HG03520 (cell line): ENCODE measurements around the gene FGF14.

Source experiments
- ATAC-seq: cut with Tn5 transposase; IDR thresholded peaks from one replicate; pipeline ENCODE4 v1.9.1; 2021; ENCODE audit warnings: mild to moderate bottlenecking, moderate library complexity; ENCODE audit not compliant: unreplicated experiment

FGF14 gene

GRCh38 chr13:101817898-101818297 lies 584.0 kb downstream of the FGF14 start:
- ATAC-seq, result no peak

GRCh38 chr13:101811881-101812280 lies 590.0 kb downstream of the FGF14 start:
- no peak for ATAC-seq

- no peak for ATAC-seq
Observed at GRCh38 chr13:101811284-101811839, 590.5 kb downstream of the FGF14 start.

GRCh38 chr13:101799196-101799595 lies 602.7 kb downstream of the FGF14 start:
- no peak for ATAC-seq

- no peak for ATAC-seq
Observed at GRCh38 chr13:101798437-101798836, 603.4 kb downstream of the FGF14 start.

- ATAC-seq, result no peak
Observed at GRCh38 chr13:101795460-101795859, 606.4 kb downstream of the FGF14 start.

GRCh38 chr13:101795025-101795424 lies 606.8 kb downstream of the FGF14 start:
- ATAC-seq, result no peak

- ATAC-seq, result no peak
Observed at GRCh38 chr13:101792189-101792588, 609.7 kb downstream of the FGF14 start.

- ATAC-seq, result peak; percentile 60
Observed at GRCh38 chr13:101785858-101786257, 616.0 kb downstream of the FGF14 start.

GRCh38 chr13:101784313-101784712 lies 617.5 kb downstream of the FGF14 start:
- no peak for ATAC-seq

GRCh38 chr13:101783554-101783953 lies 618.3 kb downstream of the FGF14 start:
- ATAC-seq, result no peak

GRCh38 chr13:101780211-101780610 lies 621.6 kb downstream of the FGF14 start:
- ATAC-seq, result no peak

- ATAC-seq, result no peak
Observed at GRCh38 chr13:101779147-101779546, 622.7 kb downstream of the FGF14 start.

GRCh38 chr13:101775267-101775666 lies 626.6 kb downstream of the FGF14 start:
- ATAC-seq, result no peak

- no peak for ATAC-seq
Observed at GRCh38 chr13:101774393-101774792, 627.5 kb downstream of the FGF14 start.

GRCh38 chr13:101773062-101773461 lies 628.8 kb downstream of the FGF14 start:
- ATAC-seq, result no peak

GRCh38 chr13:101767131-101767530 lies 634.7 kb downstream of the FGF14 start:
- no peak for ATAC-seq

- ATAC-seq, result no peak
Observed at GRCh38 chr13:101763191-101763590, 638.7 kb downstream of the FGF14 start.

GRCh38 chr13:101757446-101758039 lies 644.3 kb downstream of the FGF14 start:
- ATAC-seq, result peak; percentile 88

GRCh38 chr13:101755228-101755887 lies 646.5 kb downstream of the FGF14 start:
- no peak for ATAC-seq

- ATAC-seq, result no peak
Observed at GRCh38 chr13:101752432-101752831, 649.4 kb downstream of the FGF14 start.

GRCh38 chr13:101751488-101751887 lies 650.4 kb downstream of the FGF14 start:
- ATAC-seq, result no peak
